DOHH2 (cell line): ENCODE results near the gene HPSE2.

Source experiments
- H3F3A ChIP-seq: fragments of 200-600 bp; sonication (generic), shearing (Covaris generic); 2 replicates; pipeline ENCODE4 v1.6.0; 2016; ENCODE audit warnings: antibody characterized with exemption, mild to moderate bottlenecking; ENCODE audit not compliant: control insufficient read depth, insufficient read depth
- H3K27ac ChIP-seq: fragments of 200-600 bp; sonication (generic); 2 replicates; pipeline ENCODE4 v1.5.1; 2014; ENCODE audit warnings: low read depth, mild to moderate bottlenecking, low read length, moderate library complexity
- H3K27me3 ChIP-seq: fragments of 200-600 bp; sonication (generic); 2 replicates; pipeline ENCODE4 v1.6.1; 2014; ENCODE audit warnings: mild to moderate bottlenecking, low read length, mixed read lengths; ENCODE audit not compliant: control insufficient read depth
- H3K36me3 ChIP-seq: fragments of 200-600 bp; sonication (generic); 2 replicates; pipeline ENCODE4 v1.6.1; 2014; ENCODE audit warnings: mild to moderate bottlenecking, low read length, moderate library complexity, mixed read lengths; ENCODE audit not compliant: control insufficient read depth
- H3K4me1 ChIP-seq: fragments of 200-600 bp; sonication (generic); 2 replicates; pipeline ENCODE4 v1.6.1; 2014; ENCODE audit warnings: mild to moderate bottlenecking, low read length, mixed read lengths; ENCODE audit not compliant: control insufficient read depth
- H3K4me2 ChIP-seq: fragments of 200-600 bp; sonication (generic); 2 replicates; pipeline ENCODE4 v1.6.0; 2014; ENCODE audit warnings: mild to moderate bottlenecking, low read length, moderate library complexity
- H3K4me3 ChIP-seq: fragments of 200-600 bp; sonication (generic); 2 replicates; pipeline ENCODE4 v1.5.1; 2014; ENCODE audit warnings: mild to moderate bottlenecking, low read length, mixed read lengths
- H3K79me2 ChIP-seq: fragments of 200-600 bp; sonication (generic); 2 replicates; pipeline ENCODE4 v1.6.1; 2014; ENCODE audit warnings: mild to moderate bottlenecking, low read length, mixed read lengths; ENCODE audit not compliant: control insufficient read depth
- H3K9me2 ChIP-seq: fragments of 200-600 bp; sonication (generic); replicated peaks from 2 replicates; pipeline ENCODE4 v1.6.1; 2014; ENCODE audit warnings: mild to moderate bottlenecking, low read length, mixed read lengths; ENCODE audit not compliant: control insufficient read depth
- H3K9me3 ChIP-seq: fragments of 200-600 bp; sonication (generic); 2 replicates; pipeline ENCODE4 v1.6.1; 2014; ENCODE audit warnings: antibody characterized with exemption, low read length, mixed read lengths; ENCODE audit not compliant: control insufficient read depth, insufficient read depth
- H4K20me1 ChIP-seq: fragments of 200-600 bp; sonication (generic); 2 replicates; pipeline ENCODE4 v1.6.0; 2014; ENCODE audit warnings: low read depth, mild to moderate bottlenecking, antibody characterized with exemption, low read length, moderate library complexity; ENCODE audit not compliant: control insufficient read depth, insufficient read depth
- CTCF ChIP-seq: fragments of 200-600 bp; sonication (generic); IDR thresholded peaks from one replicate; pipeline ENCODE4 v1.5.1; 2014; ENCODE audit warnings: antibody characterized with exemption, mild to moderate bottlenecking, low read depth, low read length; ENCODE audit not compliant: poor library complexity, severe bottlenecking
- EZH2phosphoT487 ChIP-seq: fragments of 200-600 bp; sonication (generic); IDR thresholded peaks from 2 replicates; pipeline ENCODE4 v1.6.1; 2017; ENCODE audit warnings: borderline replicate concordance, mild to moderate bottlenecking, antibody characterized with exemption, low read length, moderate library complexity, mixed read lengths

The HPSE2 gene

GRCh38 chr10:98461500-98461842 lies 774.2 kb downstream of the HPSE2 start:
- Histone ChIP-seq H3F3A (no peaks in the 10 kb centered on the region), H3K79me2 (no peaks in the 10 kb centered on the region), H3K27me3 (peaks cover 15% of the 10 kb centered on the region), H3K4me2 (no peak overlapping the region), H3K9me3 (no peaks in the 10 kb centered on the region), H3K9me2 (no peaks in the 10 kb centered on the region), H3K4me1 (no peaks in the 10 kb centered on the region), H3K27ac (no peak overlapping the region), H4K20me1 (no peaks in the 10 kb centered on the region), H3K36me3 (no peaks in the 10 kb centered on the region), H3K4me3 (no peak overlapping the region)
- no peak for TF ChIP-seq CTCF
- no peak for TF ChIP-seq EZH2phosphoT487

DNA sequence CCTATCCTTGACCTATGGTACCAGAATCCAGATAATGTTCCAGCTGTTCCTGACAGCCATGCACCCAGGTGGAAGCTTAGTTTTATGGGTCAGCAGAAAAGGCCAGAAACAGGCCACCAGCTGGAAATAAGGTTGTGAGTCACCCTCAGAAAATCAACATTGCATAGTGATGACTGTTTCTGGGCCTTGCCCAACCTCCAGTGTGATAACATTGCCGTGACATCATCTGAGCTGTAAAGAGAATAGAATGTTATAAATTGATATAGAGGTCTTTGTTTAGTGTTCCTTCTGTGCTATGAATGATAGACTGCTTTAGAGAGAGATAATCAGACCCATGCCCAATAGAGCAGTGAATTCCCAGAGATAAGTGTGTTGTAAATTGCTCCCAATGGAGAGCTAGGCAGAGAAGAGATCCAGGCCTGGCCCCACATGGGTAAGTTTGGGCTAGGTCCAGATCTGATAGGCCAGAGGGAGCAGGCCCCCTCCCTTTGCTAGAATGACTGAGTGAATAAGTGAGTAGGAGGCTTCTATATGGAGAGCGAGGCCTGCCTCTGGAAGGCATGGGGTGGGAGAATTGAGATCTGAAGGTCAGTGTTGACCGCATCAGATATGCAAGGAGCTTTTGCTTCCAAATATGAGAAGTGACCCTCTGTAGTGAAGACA lies 774.7 kb downstream of the HPSE2 start:
- Histone ChIP-seq H3F3A (no peaks in the 10 kb centered on the region), H3K9me3 (no peaks in the 10 kb centered on the region), H3K4me3 (no peak overlapping the region), H3K4me1 (no peaks in the 10 kb centered on the region), H3K9me2 (no peaks in the 10 kb centered on the region), H3K27me3 (peaks cover 15% of the 10 kb centered on the region), H3K36me3 (no peaks in the 10 kb centered on the region), H4K20me1 (no peaks in the 10 kb centered on the region), H3K27ac (no peak overlapping the region), H3K79me2 (no peaks in the 10 kb centered on the region), H3K4me2 (no peak overlapping the region)
- no peak for TF ChIP-seq CTCF
- TF ChIP-seq EZH2phosphoT487, result no peak

DNA sequence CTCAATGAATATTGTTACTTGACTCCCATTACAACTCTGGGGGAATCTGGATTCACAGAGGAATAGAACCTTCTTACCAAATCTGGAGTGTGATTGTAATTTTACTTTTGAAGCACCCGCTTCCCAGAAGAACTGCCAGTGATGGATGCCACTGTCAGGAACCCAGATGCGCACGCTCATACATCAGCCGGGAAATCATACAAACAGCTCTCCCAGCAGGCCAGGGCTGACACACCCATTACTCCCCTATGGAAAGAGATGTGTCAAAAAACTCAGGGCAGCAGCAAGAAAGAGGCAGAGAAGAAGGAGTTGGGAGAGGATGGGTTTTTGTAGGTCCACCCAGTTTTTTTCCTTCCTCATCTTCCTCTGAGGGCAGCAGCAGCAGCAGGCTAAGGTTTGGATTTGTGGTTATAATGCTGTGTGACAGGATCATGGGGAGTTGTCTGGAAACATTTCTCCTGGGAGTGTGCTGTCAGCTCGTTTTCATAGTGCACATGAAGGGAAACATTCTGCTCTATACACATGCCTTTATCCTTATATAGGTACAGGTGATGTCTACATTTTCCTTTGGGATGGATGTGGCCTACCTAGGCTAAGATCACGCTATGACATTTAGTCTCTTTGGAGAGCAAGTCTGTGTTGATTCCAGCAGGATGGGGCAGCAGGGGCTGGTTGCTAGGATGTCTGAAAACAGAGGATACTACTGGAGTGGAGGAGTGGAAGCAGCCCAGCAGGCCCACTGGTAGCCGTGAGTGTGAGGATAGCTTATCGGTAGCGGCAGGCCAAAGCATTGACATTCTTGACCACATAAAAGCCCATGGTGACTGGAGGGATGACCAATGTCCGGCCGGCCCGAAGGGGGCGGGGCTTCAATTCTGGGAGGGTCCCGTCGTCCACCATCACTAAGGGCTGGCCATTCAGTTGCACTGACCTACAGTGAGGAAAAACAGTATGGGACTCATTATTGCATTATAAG lies 776.6 kb downstream of the HPSE2 start:
- H4K20me1 ChIP-seq, result no peaks in the 10 kb centered on the region
- TF ChIP-seq EZH2phosphoT487, result no peak
- TF ChIP-seq CTCF, result no peak
- H3F3A ChIP-seq, result no peaks in the 10 kb centered on the region
- no peak overlapping the region for H3K4me3 ChIP-seq
- peaks cover 6% of the 10 kb centered on the region; the same call in 1 of the 2 replicates for H3K27me3 ChIP-seq
- no peak overlapping the region for H3K27ac ChIP-seq
- no peaks in the 10 kb centered on the region for H3K36me3 ChIP-seq
- no peaks in the 10 kb centered on the region for H3K9me2 ChIP-seq
- H3K4me2 ChIP-seq, result no peak overlapping the region
- H3K79me2 ChIP-seq, result no peaks in the 10 kb centered on the region
- no peaks in the 10 kb centered on the region for H3K4me1 ChIP-seq
- H3K9me3 ChIP-seq, result no peaks in the 10 kb centered on the region
